DMS153 (cell line): ENCODE data around the gene DOK6.

Source experiments
- DNase-seq: peaks from one replicate; lab custom pipeline; 2025; lab: John Stamatoyannopoulos, UW

The DOK6 gene

DNA sequence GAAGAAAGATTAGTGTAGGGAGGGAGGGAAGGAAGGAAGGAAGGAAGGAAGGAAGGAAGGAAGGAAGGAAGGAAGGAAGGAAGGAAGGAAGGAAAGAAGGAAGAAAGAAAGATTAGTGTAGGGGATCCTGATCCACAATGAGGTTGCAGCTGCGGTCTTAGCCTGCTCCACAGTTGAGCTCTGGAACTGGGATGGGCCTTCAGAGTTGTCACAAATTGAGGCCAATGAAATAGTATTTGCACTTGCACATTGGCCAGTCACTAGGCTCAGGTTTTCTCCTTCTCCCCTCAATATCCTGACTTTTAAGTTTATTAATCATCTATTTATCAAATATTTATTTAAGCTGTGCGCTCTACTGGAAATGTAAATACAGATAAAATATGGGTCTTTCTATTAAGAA is 34.3 kb downstream of the DOK6 start:
- DNase-seq: no peak

- no peak for DNase-seq
Measured at GRCh38 chr18:69444221-69444620, 43.5 kb downstream of the DOK6 start.

- no peak for DNase-seq
Measured at GRCh38 chr18:69447886-69448285, 47.2 kb downstream of the DOK6 start.

GRCh38 chr18:69455125-69455524 is 54.4 kb downstream of the DOK6 start:
- DNase-seq: no peak

DNA sequence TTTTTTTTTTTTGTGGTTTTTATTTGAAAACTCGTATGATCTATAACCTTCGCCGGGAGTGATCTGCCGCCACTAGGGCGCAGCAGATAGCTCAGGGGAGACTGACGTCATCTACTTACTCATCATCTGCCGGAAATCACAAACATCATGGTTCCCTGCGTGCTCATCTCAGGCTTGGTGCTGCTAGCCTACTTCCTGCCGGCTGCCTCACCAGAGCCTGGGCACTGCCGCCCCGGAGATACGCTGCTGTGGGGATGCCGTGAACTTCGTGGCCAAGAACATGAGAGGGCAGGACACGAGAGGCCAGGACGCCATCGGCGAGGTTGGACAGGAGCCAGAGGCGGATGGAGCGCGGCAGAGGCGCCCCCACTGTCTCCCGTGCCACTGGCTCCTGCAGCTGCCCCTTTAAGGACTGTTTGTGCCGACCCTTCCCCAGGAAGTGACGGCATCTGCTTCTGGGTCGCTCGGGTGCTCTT is 68.8 kb downstream of the DOK6 start:
- no peak for DNase-seq

GRCh38 chr18:69480460-69480859 is 79.8 kb downstream of the DOK6 start:
- no peak for DNase-seq

- DNase-seq: no peak
Measured at GRCh38 chr18:69483574-69483973, 82.9 kb downstream of the DOK6 start.

- no peak for DNase-seq
Measured at GRCh38 chr18:69484699-69485396, 84.2 kb downstream of the DOK6 start.

GRCh38 chr18:69487488-69488394 is 87.1 kb downstream of the DOK6 start:
- no peak for DNase-seq

DNA sequence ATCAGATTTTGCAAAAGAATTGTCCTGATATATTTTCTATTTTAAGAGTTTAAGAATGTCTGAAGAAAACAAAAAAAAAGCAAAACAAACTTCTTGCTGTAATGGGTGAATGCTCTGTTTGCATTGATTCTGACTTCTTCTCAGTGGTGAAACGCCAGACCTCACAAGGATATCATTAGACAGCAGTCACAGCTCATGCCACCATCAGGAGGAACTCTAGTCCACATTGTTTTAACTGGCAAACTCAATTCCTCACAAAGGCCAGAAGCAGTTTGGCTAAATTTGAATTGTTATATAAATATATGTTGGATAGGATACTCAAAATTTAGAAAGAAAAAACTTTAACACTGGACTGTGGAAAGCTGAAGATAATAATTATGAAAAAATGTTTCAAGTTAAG is 89.4 kb downstream of the DOK6 start:
- DNase-seq: no peak

- DNase-seq: no peak
Measured at GRCh38 chr18:69490813-69491212, 90.1 kb downstream of the DOK6 start.

DNA sequence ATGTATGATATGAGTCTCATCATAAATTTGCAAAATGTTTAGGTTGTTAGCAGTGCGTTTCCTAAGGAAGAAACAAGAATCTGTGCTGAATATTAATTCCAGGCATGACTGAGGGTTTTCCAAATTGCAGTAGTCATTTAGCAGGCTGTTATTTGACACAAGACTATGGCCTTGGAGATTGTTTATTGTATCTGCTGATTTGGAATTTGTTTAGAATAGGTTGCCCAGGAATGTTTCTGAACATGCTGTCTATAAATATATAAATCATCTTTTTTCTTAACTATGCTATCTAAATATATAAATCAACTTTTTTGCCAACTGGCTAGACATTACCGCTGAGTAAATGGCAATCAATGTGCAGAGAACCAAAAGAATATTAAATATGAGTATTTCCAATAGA is 90.9 kb downstream of the DOK6 start:
- DNase-seq: no peak

DNA sequence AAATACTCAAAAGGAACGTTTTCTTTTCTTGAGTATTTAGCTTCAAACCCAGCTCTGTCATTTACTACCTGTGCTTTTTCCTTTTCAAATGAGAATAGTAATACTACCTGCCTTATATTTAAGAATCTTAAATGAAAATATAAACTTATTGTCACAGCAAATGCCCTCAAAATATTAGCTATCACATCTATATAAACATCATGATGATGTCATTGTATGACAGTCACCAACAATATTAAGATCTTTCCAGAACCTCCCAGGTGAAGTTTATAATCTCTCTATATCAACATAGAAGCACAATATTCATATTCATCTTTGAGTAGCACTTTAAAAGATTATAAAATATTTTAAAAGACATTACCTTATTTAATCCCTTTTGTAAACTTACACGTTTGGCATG is 92.2 kb downstream of the DOK6 start:
- DNase-seq: no peak

DNA sequence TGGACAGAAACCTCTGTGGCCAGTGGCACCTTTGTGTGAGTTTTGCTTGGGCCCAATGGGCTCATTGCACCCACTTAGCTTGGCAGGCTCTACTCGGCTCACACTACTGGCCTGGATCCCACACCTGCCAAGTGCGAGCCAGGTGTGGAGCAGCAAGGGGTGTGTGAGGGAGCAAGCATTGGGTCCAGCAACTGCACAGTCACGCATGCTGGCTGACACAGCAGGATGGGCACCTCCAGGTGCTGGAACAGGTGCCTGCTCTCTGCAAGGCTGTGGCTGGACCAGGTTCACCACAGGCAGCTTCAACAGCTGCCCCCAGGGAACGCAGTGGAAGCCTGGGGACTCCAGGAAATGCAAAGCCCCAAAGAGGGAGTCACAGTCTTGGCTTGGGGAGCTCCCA is 94.2 kb downstream of the DOK6 start:
- DNase-seq: no peak

DNA sequence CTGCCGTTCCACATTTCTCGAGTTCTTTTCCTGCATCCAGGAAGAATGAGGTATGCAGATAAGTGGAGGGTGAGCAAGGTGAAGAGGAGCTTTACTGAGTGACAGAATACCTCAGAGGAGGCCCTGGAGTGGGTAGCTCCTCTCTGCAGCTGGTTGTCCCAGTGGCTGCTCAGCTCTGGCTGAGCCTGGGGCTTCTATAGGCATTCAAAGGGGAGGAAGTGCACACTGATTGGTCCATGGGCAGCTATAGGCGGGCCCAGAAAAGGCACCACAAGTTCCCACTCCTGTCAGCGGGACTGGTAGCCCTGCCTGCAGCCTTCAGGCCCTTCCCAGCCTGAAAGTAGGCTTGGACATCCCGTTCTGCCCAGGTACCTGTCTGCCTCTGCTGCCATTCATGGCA is 94.7 kb downstream of the DOK6 start:
- no peak for DNase-seq

DNA sequence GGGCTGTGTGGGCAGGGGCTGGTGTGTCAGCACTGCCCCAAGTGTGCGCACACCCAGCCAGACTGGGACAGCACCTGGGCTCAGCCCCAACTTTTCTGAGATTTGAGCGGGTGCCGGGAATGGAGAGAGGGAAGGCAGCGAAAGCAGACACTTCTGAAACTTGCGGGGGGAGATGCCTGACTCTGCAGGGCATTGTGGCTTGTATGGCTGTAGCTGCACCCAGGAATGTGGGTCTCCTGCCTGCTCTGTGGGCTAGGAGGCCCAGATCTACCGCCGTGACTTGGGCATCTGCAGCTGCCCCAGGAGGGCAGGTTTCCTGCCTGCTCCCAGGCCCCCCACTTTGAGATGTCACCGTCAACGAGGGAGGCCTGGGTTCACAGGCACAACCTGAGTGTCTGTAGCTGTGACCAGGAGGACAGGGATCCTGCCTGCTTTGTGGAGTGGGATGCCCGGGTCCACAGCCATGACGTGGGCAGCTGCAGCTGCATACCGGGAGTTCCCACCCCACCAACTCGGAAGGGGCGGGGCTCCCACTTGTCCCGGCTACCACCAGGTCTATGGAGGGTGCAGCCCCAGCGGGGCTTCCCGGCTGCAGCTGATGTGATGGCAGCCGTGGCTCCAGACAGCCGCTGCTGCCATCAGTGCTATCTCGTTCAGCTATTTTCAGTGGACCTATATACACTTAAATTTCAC is 95.3 kb downstream of the DOK6 start:
- DNase-seq: no peak

DNA sequence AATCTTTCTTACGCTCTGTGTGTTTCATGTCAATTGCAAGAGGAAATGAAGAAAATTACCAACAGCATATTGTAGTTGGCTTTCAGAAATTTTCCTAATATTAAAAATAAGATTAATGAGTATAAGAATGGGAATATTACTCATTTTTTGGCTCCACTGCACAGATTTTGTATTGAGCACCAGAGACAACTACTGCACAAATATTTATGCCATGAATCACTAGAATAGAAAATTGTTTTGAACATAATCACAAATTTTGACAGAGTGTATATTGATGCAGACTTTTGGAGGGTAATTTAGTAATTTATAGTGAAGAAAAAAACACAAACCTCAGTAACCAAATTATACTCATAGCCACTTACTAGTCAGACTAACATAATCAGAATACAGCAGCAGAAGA is 118.3 kb downstream of the DOK6 start:
- DNase-seq: no peak

DNA sequence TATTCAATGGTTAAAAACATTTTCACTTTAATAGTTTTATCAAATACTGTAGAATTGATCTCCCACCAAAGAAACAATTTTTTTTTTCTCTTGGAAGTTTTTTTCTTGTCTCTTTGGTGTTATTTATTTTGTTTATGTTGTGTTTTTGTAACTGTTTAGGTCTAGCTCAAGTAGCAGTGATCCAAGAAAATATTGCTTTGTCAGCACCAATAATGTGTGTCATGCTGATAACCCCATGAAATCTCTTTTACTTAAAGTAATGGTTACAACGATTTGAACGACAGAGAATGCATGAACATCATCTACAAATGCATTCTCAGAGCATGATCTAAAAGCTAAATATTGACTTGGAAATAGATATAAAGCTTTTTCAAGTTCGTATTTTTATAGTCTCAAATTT is 122.9 kb downstream of the DOK6 start:
- no peak for DNase-seq

GRCh38 chr18:69528435-69528834 is 127.7 kb downstream of the DOK6 start:
- DNase-seq: no peak

GRCh38 chr18:69529151-69529550 is 128.5 kb downstream of the DOK6 start:
- no peak for DNase-seq

- no peak for DNase-seq
Measured at GRCh38 chr18:69531973-69532372, 131.3 kb downstream of the DOK6 start.

- DNase-seq: no peak
Measured at GRCh38 chr18:69537183-69537582, 136.5 kb downstream of the DOK6 start.

DNA sequence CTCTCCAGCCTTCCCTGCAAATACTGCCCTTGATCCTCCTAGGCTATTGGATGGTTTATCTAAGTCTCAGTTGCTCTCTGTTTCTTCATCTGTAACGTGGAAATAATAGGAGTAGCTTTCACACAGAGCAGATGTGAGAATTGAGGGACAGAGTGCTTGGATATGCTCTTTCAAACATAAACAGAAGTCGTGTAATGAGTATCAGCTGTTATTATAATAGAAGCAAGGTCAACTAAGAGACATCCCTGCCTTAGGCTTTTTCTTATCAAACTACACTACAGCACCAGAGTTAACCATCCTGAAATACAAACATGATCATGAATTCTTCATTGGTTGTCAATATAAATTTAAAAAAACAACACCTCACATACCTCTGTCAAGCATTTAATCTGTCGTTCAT is 138.2 kb downstream of the DOK6 start:
- DNase-seq: no peak
